Right lobe of liver (tissue), 6 donors: ENCODE results near the gene FAM167B. TPM values are rescaled to one million over a fixed set of nuclear protein-coding genes. Genes with fewer than 3 reads are reported as not detected.
"Not testable (repeated sequence)": the region's sequence is repeated elsewhere in the genome, so short reads cannot be mapped to it uniquely, and the experiment has no call there.

Experiments used
- ATAC-seq, 4 donors: fragments of 200-7000 bp; cut with Tn5 transposase; one replicate each; pipeline ENCODE4 v1.9.1; 2020; ENCODE audit warnings: mild to moderate bottlenecking in 4 of 4, moderate library complexity in 4 of 4
- DNase-seq, 3 donors: peaks; one replicate each; pipeline ENCODE4 v3.0.0-alpha.2; 2020
- H3K27ac ChIP-seq, 3 donors: fragments of 200-600 bp; one replicate each; pipeline ENCODE4 v1.8.0; 2022
- H3K27me3 ChIP-seq, 2 donors: fragments of 200-600 bp; one replicate each; pipeline ENCODE4 v1.8.0; 2022
- H3K36me3 ChIP-seq, 4 donors: fragments of 200-600 bp; sonication (generic) in 1 of 4; one replicate each; pipeline versions ENCODE4 v1.5.1 to v1.8.0; 2017 to 2022; ENCODE audit warnings: control low read depth in 1 of 4
- H3K4me1 ChIP-seq, 4 donors: fragments of 200-600 bp; sonication (generic) in 1 of 4; one replicate each; pipeline versions ENCODE4 v1.5.1 to v1.8.0; 2017 to 2022; ENCODE audit warnings: control low read depth in 1 of 4
- H3K4me3 ChIP-seq, 3 donors: fragments of 200-600 bp; one replicate each; pipeline ENCODE4 v1.8.0; 2022
- H3K9me3 ChIP-seq, 4 donors: fragments of 200-600 bp; sonication (generic) in 1 of 4; one replicate each; pipeline versions ENCODE4 v1.5.1 to v1.8.0; 2017 to 2022; ENCODE audit warnings: control low read depth in 1 of 4
- POLR2A ChIP-seq: fragments of 450-650 bp; IDR thresholded peaks from one replicate; pipeline ENCODE4 v1.6.1; 2017; ENCODE audit warnings: antibody characterized with exemption, mild to moderate bottlenecking
- WGBS: methylation state at CpG from one replicate; pipeline ENCODE4 v1.1.6; 2018; ENCODE audit warnings: low coverage, low lambda C conversion rate; ENCODE audit not compliant: insufficient coverage; ENCODE audit errors: missing lambda C conversion rate; 5-methylcytosine and 5-hydroxymethylcytosine counted together
- intact Hi-C, 2 donors: fragments of 100-400 bp; cut with DNase I; formaldehyde crosslinking; loops; one replicate each; pipeline versions ENCODE4 v1.11.2 to v1.14.1; 2022
- small RNA-seq, 2 experiments: library from RNA; depleted of rRNA; stranded (forward); fragments of <200 nt; gene quantifications; one replicate each; pipeline ENCODE3, GENCODE V24; 2016
- total RNA-seq, 6 experiments: library from RNA; depleted of rRNA in 2 of 6; stranded (reverse); fragments of >200 nt in 2 of 6; fragmentation: NEBNext Ultra II Directional in 3 of 6; extraction: Animal tissue kit (Norgen Biotek cat#: 25700) in 3 of 6; gene quantifications; one replicate each; pipeline versions ENCODE4 v1.1.0 to v1.2.4, GENCODE V29; 2016 to 2023
- TF ChIP-seq, protein P1 (sequence below), 4 donors: fragments of 200-600 bp in 3 of 4; fragments of 450-650 bp in 1 of 4; IDR thresholded peaks; one replicate each; pipeline versions ENCODE4 v1.5.1 to v1.8.0; 2016 to 2022; ENCODE audit warnings: antibody characterized with exemption in 4 of 4, mild to moderate bottlenecking in 2 of 4
- donor health status: DM: no; HTN: yes; CAD: no.
- donor health status: DM: no; HTN: no; CAD: no.
- donor health status: DM: no; HTN: no; CAD: no.
- donor health status: DM: no; HTN: yes; CAD: no.
- donor health status: DM: no; HTN: yes; CAD: no.

Gene FAM167B
- total RNA-seq, 6 experiments from 2014 or later = 1.3 to 9.4 (median 5.2) TPM

DNA sequence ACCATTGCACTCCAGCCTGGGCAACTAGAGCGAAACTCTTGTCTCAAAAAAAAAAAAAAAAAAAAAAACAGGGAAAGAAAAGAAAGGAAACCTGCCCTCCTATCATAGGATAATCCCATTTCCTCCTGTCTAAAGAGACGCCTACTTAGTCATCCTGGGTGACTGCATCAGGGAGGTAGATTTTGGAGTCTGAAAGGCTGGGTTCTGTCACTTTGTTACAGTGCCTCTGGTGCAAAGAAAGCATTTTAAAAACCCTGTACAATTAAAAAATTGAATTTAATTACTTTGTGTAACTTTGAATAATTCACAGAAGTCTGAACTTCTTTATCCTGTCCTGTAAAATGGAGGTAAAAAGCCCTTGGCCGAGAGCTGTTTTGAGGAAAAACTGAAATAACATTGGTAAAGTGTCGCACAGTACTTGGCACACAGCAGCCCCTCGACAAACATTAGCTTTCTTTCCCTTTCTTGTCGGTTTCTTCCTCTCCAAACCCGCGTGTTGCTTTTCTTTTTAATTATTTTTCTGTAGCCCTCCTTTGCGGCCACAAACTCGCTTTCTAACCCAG lies 44.2 kb downstream of the FAM167B start:
- Histone ChIP-seq H3K4me3 (peak overlapping the region; percentile 72 to 94 (median 91)), H3K9me3 (no peaks in the 10 kb centered on the region), H3K36me3 (no peaks in the 10 kb centered on the region), H3K4me1 (peaks cover 0 to 28% (median 5%) of the 10 kb centered on the region in 4 donors), H3K27me3 (no peaks in the 10 kb centered on the region), H3K27ac (peak overlapping the region; percentile 77 to 80 (median 79))
- DNase-seq (no peak), ATAC-seq (peak in 1 of 4 donors; percentile 50)
- TF ChIP-seq POLR2A = no peak
- TF ChIP-seq, protein P1, sequence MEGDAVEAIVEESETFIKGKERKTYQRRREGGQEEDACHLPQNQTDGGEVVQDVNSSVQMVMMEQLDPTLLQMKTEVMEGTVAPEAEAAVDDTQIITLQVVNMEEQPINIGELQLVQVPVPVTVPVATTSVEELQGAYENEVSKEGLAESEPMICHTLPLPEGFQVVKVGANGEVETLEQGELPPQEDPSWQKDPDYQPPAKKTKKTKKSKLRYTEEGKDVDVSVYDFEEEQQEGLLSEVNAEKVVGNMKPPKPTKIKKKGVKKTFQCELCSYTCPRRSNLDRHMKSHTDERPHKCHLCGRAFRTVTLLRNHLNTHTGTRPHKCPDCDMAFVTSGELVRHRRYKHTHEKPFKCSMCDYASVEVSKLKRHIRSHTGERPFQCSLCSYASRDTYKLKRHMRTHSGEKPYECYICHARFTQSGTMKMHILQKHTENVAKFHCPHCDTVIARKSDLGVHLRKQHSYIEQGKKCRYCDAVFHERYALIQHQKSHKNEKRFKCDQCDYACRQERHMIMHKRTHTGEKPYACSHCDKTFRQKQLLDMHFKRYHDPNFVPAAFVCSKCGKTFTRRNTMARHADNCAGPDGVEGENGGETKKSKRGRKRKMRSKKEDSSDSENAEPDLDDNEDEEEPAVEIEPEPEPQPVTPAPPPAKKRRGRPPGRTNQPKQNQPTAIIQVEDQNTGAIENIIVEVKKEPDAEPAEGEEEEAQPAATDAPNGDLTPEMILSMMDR (IDR thresholded peaks at IDR 0.05) = no peak
- intact Hi-C loops = no loop called here
- 29% methylated on average over 9 of the region's 10 CpGs for WGBS

GRCh38 chr1:32291708-32292538 lies 44.9 kb downstream of the FAM167B start, which contains the start of gene HDAC1:
Gene HDAC1 (plus strand): TSS chr1:32292083. CDS start chr1:32292170, 87 bp downstream.
- H3K27me3 ChIP-seq = no peaks in the 10 kb centered on the region
- peaks cover 0 to 28% (median 5%) of the 10 kb centered on the region in 4 donors for H3K4me1 ChIP-seq
- intact Hi-C loops = no loop called here
- H3K9me3 ChIP-seq = no peaks in the 10 kb centered on the region
- H3K4me3 ChIP-seq = peak within 1 kb of the TSS; percentile 72 to 94 (median 91)
- DNase-seq (peak; percentile 99 to 100 (median 99)), ATAC-seq (peak; percentile 94 to 98 (median 96))
- no peaks in the 10 kb centered on the region for H3K36me3 ChIP-seq
- under 1% methylated on average over 38 of the region's 67 CpGs for WGBS
- TF ChIP-seq, protein P1 (IDR thresholded peaks at IDR 0.05) = no peak
- TF ChIP-seq POLR2A = peak; percentile 73
- H3K27ac ChIP-seq = peak within 1 kb of the TSS; percentile 77 to 80 (median 79)

GRCh38 chr1:32298211-32298610 lies 51.2 kb downstream of the FAM167B start:
- intact Hi-C loops, H3K27me3 ChIP-seq, H3K4me3 ChIP-seq, H3K27ac ChIP-seq, H3K4me1 ChIP-seq, H3K9me3 ChIP-seq, DNase-seq, ATAC-seq: not testable (repeated sequence)
- 93% methylated on average over 11 of the region's 16 CpGs for WGBS
- H3K36me3 ChIP-seq = peaks cover 0 to 12% (median 2%) of the 10 kb centered on the region in 4 donors

Small RNA genes lying within 50 kb of the gene (small RNA-seq; reads per million reads assigned to genes)
- gene RF00017 = 0 reads per million in 2 experiments
- gene RF00019 = 0 reads per million in 2 experiments

Other genes starting within 250 kb of the FAM167B start
- 10 to 100 TPM; 22.8 to 38.2 (median 34.0) TPM for gene KHDRBS1, start 233.4 kb upstream of the FAM167B start, total RNA-seq
- 10 to 100 TPM in 1 of 6 experiments, 1 to 10 TPM in 5; 4.0 to 10.3 (median 6.3) TPM for gene TMEM39B, start 174.3 kb upstream of the FAM167B start, total RNA-seq
- 10 to 100 TPM; 23.4 to 44.6 (median 34.0) TPM for gene KPNA6, start 139.2 kb upstream of the FAM167B start, total RNA-seq
- gene TXLNA, start 67.5 kb upstream of the FAM167B start, total RNA-seq = 10 to 100 TPM; 26.0 to 39.6 (median 33.5) TPM
- gene CCDC28B, start 46.6 kb upstream of the FAM167B start, total RNA-seq = 1 to 10 TPM in 2 of 6 experiments, under 1 TPM in 4; 0.56 to 1.3 (median 0.68) TPM
- gene IQCC, start 41.6 kb upstream of the FAM167B start, total RNA-seq = under 1 TPM; 0.27 to 0.87 (median 0.41) TPM
- gene DCDC2B, start 38.1 kb upstream of the FAM167B start, total RNA-seq = not detected
- 1 to 10 TPM; 3.4 to 7.2 (median 5.9) TPM for gene TMEM234, start 24.9 kb upstream of the FAM167B start, total RNA-seq
- 100 to 1,000 TPM in 2 of 6 experiments, 10 to 100 TPM in 4; 67.5 to 130 (median 71.9) TPM for gene EIF3I, start 24.8 kb upstream of the FAM167B start, total RNA-seq
- gene LCK, start 4.0 kb downstream of the FAM167B start, total RNA-seq = 1 to 10 TPM in 4 of 6 experiments, under 1 TPM in 2; 0.73 to 1.7 (median 1.1) TPM
- 10 to 100 TPM; 24.0 to 40.6 (median 32.4) TPM for gene HDAC1, start 44.9 kb downstream of the FAM167B start, total RNA-seq
- gene MARCKSL1, start 89.0 kb downstream of the FAM167B start, total RNA-seq = 10 to 100 TPM in 5 of 6 experiments, 1 to 10 TPM in 1; 10.0 to 24.4 (median 14.2) TPM
- gene FAM229A, start 115.3 kb downstream of the FAM167B start, total RNA-seq = 1 to 10 TPM; 1.3 to 7.8 (median 5.3) TPM
- gene TSSK3, start 115.3 kb downstream of the FAM167B start, total RNA-seq = 1 to 10 TPM in 2 of 6 experiments, under 1 TPM in 4; 0.49 to 1.6 (median 0.85) TPM
- 10 to 100 TPM; 44.5 to 73.1 (median 62.1) TPM for gene BSDC1, start 147.2 kb downstream of the FAM167B start, total RNA-seq
- not detected for gene ZBTB8B, start 217.8 kb downstream of the FAM167B start, total RNA-seq